H1 (cell line): ENCODE results near the gene KIF5A.

Experiments
- CHD1 ChIP-seq: IDR thresholded peaks from 2 replicates; pipeline ENCODE4 v1.6.1; 2012; ENCODE audit warnings: low read depth, low read length, improper control_type of control experiment
- CTBP2 ChIP-seq: IDR thresholded peaks from 2 replicates; pipeline ENCODE4 v1.7.0; 2011; ENCODE audit warnings: borderline replicate concordance, mild to moderate bottlenecking, moderate library complexity, mixed read lengths, low read length; ENCODE audit not compliant: insufficient read depth, insufficient read length
- CTCF ChIP-seq, 3 experiments: IDR thresholded peaks; 1 replicate in 2 of 3; 2 replicates in 1 of 3; pipeline versions ENCODE4 v1.5.1 to v1.6.1; 2011; ENCODE audit warnings: low read length in 3 of 3, mild to moderate bottlenecking in 3 of 3, inconsistent platforms in 2 of 3, low read depth in 1 of 3, moderate library complexity in 1 of 3; ENCODE audit not compliant: insufficient read depth in 1 of 3; ENCODE audit errors: control extremely low read depth in 1 of 3
- EZH2 ChIP-seq: fragments of 200-600 bp; sonication (generic); IDR thresholded peaks from 2 replicates; pipeline ENCODE4 v1.7.1; 2012; ENCODE audit warnings: low read depth, mild to moderate bottlenecking, moderate library complexity, low read length, inconsistent platforms; ENCODE audit not compliant: severe bottlenecking
- GTF2F1 ChIP-seq: IDR thresholded peaks from 2 replicates; pipeline ENCODE4 v1.6.1; 2012; ENCODE audit warnings: low read depth, low read length, improper control_type of control experiment, borderline replicate concordance
- KDM1A ChIP-seq: fragments of 200-600, 300-600 bp; sonication (generic); IDR thresholded peaks from 2 replicates; pipeline ENCODE4 v1.7.1; 2016; ENCODE audit warnings: mild to moderate bottlenecking, low read length, borderline replicate concordance
- KDM5A ChIP-seq: fragments of 200-600 bp; IDR thresholded peaks from 2 replicates; pipeline ENCODE4 v1.7.1; 2012; ENCODE audit warnings: mild to moderate bottlenecking, low read length, inconsistent platforms, mixed read lengths
- POLR2A ChIP-seq, 2 experiments: IDR thresholded peaks; 1 replicate in 1 of 2; 2 replicates in 1 of 2; pipeline ENCODE4 v1.6.1; 2011; ENCODE audit warnings: low read depth in 2 of 2, low read length in 2 of 2, mild to moderate bottlenecking in 2 of 2; ENCODE audit errors: control extremely low read depth in 1 of 2
- POLR2AphosphoS5 ChIP-seq: IDR thresholded peaks from 2 replicates; pipeline ENCODE4 v1.6.1; 2011; ENCODE audit warnings: low read depth, low read length
- ZNF274 ChIP-seq: IDR thresholded peaks from 2 replicates; pipeline ENCODE4 v1.7.0; 2012; ENCODE audit warnings: low read length, borderline replicate concordance; ENCODE audit errors: extremely low read depth
- TF ChIP-seq, protein P1 (sequence below): IDR thresholded peaks from 2 replicates; pipeline ENCODE4 v1.6.1; 2012; ENCODE audit warnings: inconsistent platforms

DNA sequence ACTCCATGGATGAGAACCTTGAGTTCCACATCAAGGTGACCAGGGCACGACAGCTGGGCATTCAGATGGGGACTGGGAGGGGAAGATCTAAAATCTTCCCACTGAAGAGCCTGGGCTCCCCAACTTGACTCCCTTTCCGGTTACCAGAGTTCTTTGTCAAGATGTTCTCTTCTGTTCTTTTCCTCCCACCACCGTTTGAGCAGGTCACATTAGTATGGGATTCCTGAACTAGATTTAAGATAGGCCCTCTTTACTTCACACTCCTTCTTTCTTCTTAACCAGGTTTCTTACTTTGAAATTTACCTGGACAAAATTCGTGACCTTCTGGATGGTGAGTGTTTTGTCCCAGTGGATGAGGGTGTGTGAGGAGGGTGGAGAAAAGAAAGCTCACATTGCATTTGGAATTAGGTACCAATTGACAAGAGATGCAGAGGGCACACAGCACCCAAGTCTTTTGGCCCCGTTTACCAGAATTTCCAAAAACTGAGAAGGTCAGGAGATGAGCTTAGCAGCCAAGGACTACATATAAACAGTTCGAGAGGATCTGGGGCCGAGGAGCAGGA, 14.4 kb downstream of the KIF5A start:
- TF ChIP-seq POLR2A (IDR thresholded peaks at IDR 0.05; ENCODE audit: control extremely low read depth in 1 of 2, low read depth in 2 of 2, low read length in 2 of 2) (no peak), EZH2 (no peak), POLR2AphosphoS5 (no peak), KDM1A (no peak), CTCF (IDR thresholded peaks at IDR 0.05; ENCODE audit: control extremely low read depth in 1 of 3, insufficient read depth in 1 of 3, low read depth in 1 of 3, low read length in 3 of 3) (no peak), GTF2F1 (no peak), CTBP2 (no peak), CHD1 (no peak), ZNF274 (no peak), KDM5A (no peak)
- TF ChIP-seq, protein P1, sequence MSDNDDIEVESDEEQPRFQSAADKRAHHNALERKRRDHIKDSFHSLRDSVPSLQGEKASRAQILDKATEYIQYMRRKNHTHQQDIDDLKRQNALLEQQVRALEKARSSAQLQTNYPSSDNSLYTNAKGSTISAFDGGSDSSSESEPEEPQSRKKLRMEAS: no peak
